Breast epithelium (tissue), 4 donors: Measurements from ENCODE around the gene PKD1L1. TPM values are rescaled to one million over a fixed set of nuclear protein-coding genes. Genes with fewer than 3 reads are reported as not detected.

Experiments
- DNase-seq, 2 donors: peaks; one replicate each; pipeline ENCODE4 v3.0.0-alpha.2; 2019; ENCODE audit warnings: low spot score in 2 of 2
- H3K27ac ChIP-seq, 2 donors: fragments of 200-600 bp; sonication (generic) in 1 of 2; one replicate each; pipeline ENCODE4 v1.5.1; 2016 to 2019; ENCODE audit warnings: mild to moderate bottlenecking in 1 of 2
- H3K27me3 ChIP-seq, 2 donors: fragments of 200-600 bp; sonication (generic) in 1 of 2; one replicate each; pipeline versions ENCODE4 v1.5.1 to v1.6.0; 2017 to 2019; ENCODE audit warnings: control low read depth in 1 of 2, mild to moderate bottlenecking in 1 of 2
- H3K36me3 ChIP-seq: fragments of 200-600 bp; one replicate; pipeline ENCODE4 v1.5.1; 2019
- H3K4me1 ChIP-seq, 2 donors: fragments of 200-600 bp; sonication (generic); one replicate each; pipeline ENCODE4 v1.5.1; 2016 to 2019; ENCODE audit warnings: control low read depth in 1 of 2
- H3K4me3 ChIP-seq, 3 donors: fragments of 200-600 bp; sonication (generic); 1 replicate in 2 of 3; 2 replicates in 1 of 3; pipeline ENCODE4 v1.5.1; 2016 to 2019; ENCODE audit warnings: mild to moderate bottlenecking in 3 of 3, moderate library complexity in 2 of 3
- H3K9me3 ChIP-seq, 2 donors: fragments of 200-600 bp; sonication (generic) in 1 of 2; one replicate each; pipeline ENCODE4 v1.5.1; 2016 to 2019; ENCODE audit warnings: control low read depth in 1 of 2
- CTCF ChIP-seq, 3 donors: fragments of 450-650 bp; IDR thresholded peaks; one replicate each; pipeline ENCODE4 v1.5.1; 2016 to 2017; ENCODE audit warnings: antibody characterized with exemption in 3 of 3, mild to moderate bottlenecking in 3 of 3, moderate library complexity in 3 of 3
- POLR2A ChIP-seq: fragments of 450-650 bp; IDR thresholded peaks from one replicate; pipeline ENCODE4 v1.6.1; 2016; ENCODE audit warnings: antibody characterized with exemption, mild to moderate bottlenecking, moderate library complexity
- POLR2AphosphoS5 ChIP-seq, 3 donors: sonication (generic); formaldehyde crosslinking; IDR thresholded peaks; one replicate each; pipeline ENCODE4 v1.6.1; 2017; ENCODE audit warnings: antibody characterized with exemption in 3 of 3
- intact Hi-C: fragments of 100-400 bp; cut with DNase I; formaldehyde crosslinking; loops from one replicate; pipeline ENCODE4 v1.15.1; 2023; ENCODE audit warnings: low total_unique reads
- total RNA-seq, 3 donors: library from RNA; depleted of rRNA; stranded (reverse); fragments of >200 nt; gene quantifications; one replicate each; pipeline ENCODE4 v1.1.0, GENCODE V29; 2016

PKD1L1 gene
- total RNA-seq, 3 donors from 2014 or later, result 0.32 to 0.44 (median 0.33) TPM

GRCh38 chr7:47887016-47887640, 61.1 kb downstream of the PKD1L1 start:
- intact Hi-C loops, result no loop called here
- TF ChIP-seq POLR2A, result no peak
- no peak for TF ChIP-seq CTCF (IDR thresholded peaks at IDR 0.05)
- TF ChIP-seq POLR2AphosphoS5 (IDR thresholded peaks at IDR 0.05), result no peak

GRCh38 chr7:47885987-47886811, 62.1 kb downstream of the PKD1L1 start:
- H3K27ac ChIP-seq, result no peak overlapping the region
- TF ChIP-seq CTCF (IDR thresholded peaks at IDR 0.05), result no peak
- no peaks in the 10 kb centered on the region for H3K9me3 ChIP-seq
- intact Hi-C loops, result no loop called here
- H3K4me1 ChIP-seq, result no peaks in the 10 kb centered on the region
- no peak for DNase-seq
- H3K36me3 ChIP-seq, result no peaks in the 10 kb centered on the region
- H3K4me3 ChIP-seq, result no peak overlapping the region
- H3K27me3 ChIP-seq, result no peaks in the 10 kb centered on the region

More at GRCh38 chr7:47887016-47887640, 61.1 kb downstream of the PKD1L1 start:
- H3K9me3 ChIP-seq, result no peaks in the 10 kb centered on the region
- H3K27ac ChIP-seq, result no peak overlapping the region
- no peaks in the 10 kb centered on the region for H3K4me1 ChIP-seq
- DNase-seq, result no peak
- H3K4me3 ChIP-seq, result no peak overlapping the region
- H3K27me3 ChIP-seq, result no peaks in the 10 kb centered on the region
- H3K36me3 ChIP-seq, result no peaks in the 10 kb centered on the region

GRCh38 chr7:47885309-47885986, 62.8 kb downstream of the PKD1L1 start:
- H3K27ac ChIP-seq, result no peak overlapping the region
- TF ChIP-seq POLR2A (no peak), CTCF (IDR thresholded peaks at IDR 0.05) (no peak), POLR2AphosphoS5 (IDR thresholded peaks at IDR 0.05) (no peak)
- no peaks in the 10 kb centered on the region for H3K36me3 ChIP-seq
- no peak overlapping the region for H3K4me3 ChIP-seq
- no peak for DNase-seq
- H3K4me1 ChIP-seq, result no peaks in the 10 kb centered on the region
- H3K9me3 ChIP-seq, result no peaks in the 10 kb centered on the region
- intact Hi-C loops, result no loop called here
- H3K27me3 ChIP-seq, result no peaks in the 10 kb centered on the region

- DNase-seq, result no peak
- Histone ChIP-seq H3K4me3 (no peak overlapping the region), H3K4me1 (no peaks in the 10 kb centered on the region), H3K36me3 (no peaks in the 10 kb centered on the region), H3K27ac (no peak overlapping the region), H3K27me3 (no peaks in the 10 kb centered on the region), H3K9me3 (no peaks in the 10 kb centered on the region)
- intact Hi-C loops, result no loop called here
- TF ChIP-seq POLR2A, result no peak
- TF ChIP-seq CTCF (IDR thresholded peaks at IDR 0.05), result no peak
- TF ChIP-seq POLR2AphosphoS5 (IDR thresholded peaks at IDR 0.05), result no peak
Observed at GRCh38 chr7:47884675-47885074, 63.6 kb downstream of the PKD1L1 start.

DNA sequence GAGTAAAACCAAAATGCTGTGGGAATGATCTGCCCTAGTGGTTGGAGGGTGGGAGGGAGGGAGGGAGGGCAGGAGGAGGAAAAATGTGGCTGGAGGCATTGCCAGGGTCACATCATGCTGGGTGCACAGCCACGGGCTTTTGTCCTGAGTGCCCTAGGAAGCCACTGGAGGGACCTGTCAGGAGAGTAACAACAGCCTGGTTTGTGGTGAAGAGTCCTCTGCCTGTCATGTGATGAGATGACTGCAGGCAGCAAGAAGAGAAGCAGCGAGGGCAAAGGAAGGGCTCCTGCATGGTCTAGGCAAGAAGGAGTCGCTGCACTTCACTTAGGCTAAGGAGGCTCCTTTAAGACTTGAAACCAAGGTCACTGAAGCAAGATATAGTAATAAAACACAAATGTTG, 65.6 kb downstream of the PKD1L1 start:
- Histone ChIP-seq H3K4me3 (no peak overlapping the region), H3K36me3 (no peaks in the 10 kb centered on the region), H3K27me3 (no peaks in the 10 kb centered on the region), H3K4me1 (no peaks in the 10 kb centered on the region), H3K9me3 (no peaks in the 10 kb centered on the region), H3K27ac (no peak overlapping the region)
- DNase-seq, result no peak
- intact Hi-C loops, result no loop called here
- TF ChIP-seq POLR2A (no peak), CTCF (IDR thresholded peaks at IDR 0.05) (no peak), POLR2AphosphoS5 (IDR thresholded peaks at IDR 0.05) (no peak)
